Lower lobe of right lung (tissue), 2 donors: ENCODE measurements around the gene C6orf62. TPM values are rescaled to one million over a fixed set of nuclear protein-coding genes. Genes with fewer than 3 reads are reported as not detected.
A peak's percentile ranks its signal among the peaks of the same experiment; 100 is the strongest.

ENCODE experiments used
- ATAC-seq, 2 donors: fragments of 200-7000 bp; cut with Tn5 transposase; one replicate each; pipeline ENCODE4 v1.9.1; 2020 to 2022; ENCODE audit warnings: mild to moderate bottlenecking in 2 of 2, moderate library complexity in 2 of 2
- DNase-seq: peaks from one replicate; pipeline ENCODE4 v3.0.0-alpha.2; 2020
- H3K27ac ChIP-seq: fragments of 200-600 bp; one replicate; pipeline ENCODE4 v1.8.0; 2022
- H3K27me3 ChIP-seq: fragments of 200-600 bp; one replicate; pipeline ENCODE4 v1.8.0; 2022; ENCODE audit warnings: low read depth
- H3K36me3 ChIP-seq: fragments of 200-600 bp; one replicate; pipeline ENCODE4 v1.8.0; 2022; ENCODE audit warnings: mild to moderate bottlenecking
- H3K4me1 ChIP-seq: fragments of 200-600 bp; one replicate; pipeline ENCODE4 v1.8.0; 2022
- H3K4me3 ChIP-seq: fragments of 200-600 bp; one replicate; pipeline ENCODE4 v1.8.0; 2022; ENCODE audit warnings: mild to moderate bottlenecking
- H3K9me3 ChIP-seq: fragments of 200-600 bp; one replicate; pipeline ENCODE4 v1.8.0; 2022
- CTCF ChIP-seq: fragments of 200-600 bp; IDR thresholded peaks from one replicate; pipeline ENCODE4 v1.8.0; 2022; ENCODE audit warnings: antibody characterized with exemption, mild to moderate bottlenecking
- intact Hi-C: fragments of 100-400 bp; cut with DNase I; formaldehyde crosslinking; loops from one replicate; pipeline ENCODE4 v1.11.0; 2022
- total RNA-seq: library from RNA; stranded (reverse); fragmentation: NEBNext Ultra II Directional; extraction: Animal tissue kit (Norgen Biotek cat#: 25700); gene quantifications from one replicate; pipeline ENCODE4 v1.2.1, GENCODE V29; 2021
- donor health status: DM: no; HTN: yes; CAD: no; lungs with severe emphysema.

The C6orf62 gene
- total RNA-seq, 1 donor from 2014 or later: 123 TPM

GRCh38 chr6:24749297-24749696 lies 30.3 kb upstream of the C6orf62 start:
- no peak for ATAC-seq

GRCh38 chr6:24744911-24745310 lies 26.0 kb upstream of the C6orf62 start:
- H3K27ac ChIP-seq: peak overlapping the region; percentile 40
- TF ChIP-seq CTCF: no peak
- peak; percentile 60 to 80 for ATAC-seq

More at GRCh38 chr6:24749297-24749696, 30.3 kb upstream of the C6orf62 start:
- peak overlapping the region; percentile 6 for H3K27ac ChIP-seq
- intact Hi-C loops: no loop called here
- H3K36me3 ChIP-seq: no peaks in the 10 kb centered on the region
- H3K4me3 ChIP-seq: no peak overlapping the region
- no peak for TF ChIP-seq CTCF
- peaks cover 2% of the 10 kb centered on the region for H3K4me1 ChIP-seq
- no peaks in the 10 kb centered on the region for H3K27me3 ChIP-seq
- H3K9me3 ChIP-seq: no peaks in the 10 kb centered on the region
- no peak for DNase-seq

GRCh38 chr6:24743944-24744335 lies 25.0 kb upstream of the C6orf62 start:
- Histone ChIP-seq H3K9me3 (no peaks in the 10 kb centered on the region), H3K27me3 (no peaks in the 10 kb centered on the region), H3K4me1 (peaks cover 13% of the 10 kb centered on the region), H3K27ac (peak overlapping the region; percentile 50), H3K36me3 (no peaks in the 10 kb centered on the region), H3K4me3 (no peak overlapping the region)
- ATAC-seq (peak; percentile 15 to 47), DNase-seq (no peak)
- intact Hi-C loops: no loop called here
- TF ChIP-seq CTCF: no peak

More at GRCh38 chr6:24744911-24745310, 26.0 kb upstream of the C6orf62 start:
- Histone ChIP-seq H3K36me3 (no peaks in the 10 kb centered on the region), H3K4me1 (peaks cover 13% of the 10 kb centered on the region), H3K4me3 (no peak overlapping the region), H3K27me3 (no peaks in the 10 kb centered on the region), H3K9me3 (no peaks in the 10 kb centered on the region)
- DNase-seq: no peak
- intact Hi-C loops: no loop called here

- no peak for DNase-seq
- no peaks in the 10 kb centered on the region for H3K36me3 ChIP-seq
- H3K4me3 ChIP-seq: no peak overlapping the region
- H3K9me3 ChIP-seq: no peaks in the 10 kb centered on the region
- intact Hi-C loops: no loop called here
- H3K4me1 ChIP-seq: peaks cover 16% of the 10 kb centered on the region
- peak; percentile 70 to 84 for ATAC-seq
- no peak for TF ChIP-seq CTCF
- H3K27ac ChIP-seq: peak overlapping the region; percentile 50
- no peaks in the 10 kb centered on the region for H3K27me3 ChIP-seq
Observed at GRCh38 chr6:24743265-24743943, 24.4 kb upstream of the C6orf62 start.

- H3K27ac ChIP-seq: peak overlapping the region; percentile 50
- DNase-seq: no peak
Observed at GRCh38 chr6:24742216-24742738, 23.3 kb upstream of the C6orf62 start.

More at GRCh38 chr6:24742216-24742738, 23.3 kb upstream of the C6orf62 start:
- H3K9me3 ChIP-seq: no peaks in the 10 kb centered on the region
- H3K4me1 ChIP-seq: peaks cover 16% of the 10 kb centered on the region
- no peaks in the 10 kb centered on the region for H3K36me3 ChIP-seq
- H3K27me3 ChIP-seq: no peaks in the 10 kb centered on the region
- intact Hi-C loops: no loop called here
- no peak overlapping the region for H3K4me3 ChIP-seq
- no peak for ATAC-seq
- no peak for TF ChIP-seq CTCF
